K562 (cell line): ENCODE results near the gene PRRC2A. TPM values are rescaled to one million over a fixed set of nuclear protein-coding genes. Genes with fewer than 3 reads are reported as not detected.

Source experiments
- FOXK1 ChIP-seq: sonication (generic); formaldehyde crosslinking; IDR thresholded peaks from 2 replicates; pipeline ENCODE4 v1.8.0; 2022; ENCODE audit warnings: missing genetic modification reagents, mild to moderate bottlenecking, borderline replicate concordance
- GATAD2B ChIP-seq: fragments of 450-650 bp; IDR thresholded peaks from 2 replicates; pipeline ENCODE4 v1.6.1; 2017; ENCODE audit warnings: mild to moderate bottlenecking, borderline replicate concordance
- ID3 ChIP-seq, 2 experiments: fragments of 250-450 bp in 1 of 2; fragments of 450-650 bp in 1 of 2; sonication (Bioruptor Pico) in 1 of 2; IDR thresholded peaks; 2 replicates each; pipeline versions ENCODE4 v1.6.1 to v1.8.0; 2016 to 2021; ENCODE audit warnings: mild to moderate bottlenecking in 2 of 2, moderate library complexity in 2 of 2, missing compliant biosample characterization in 1 of 2, missing genetic modification characterization in 1 of 2
- ILF3 ChIP-seq: fragments of 450-650 bp; IDR thresholded peaks from 2 replicates; pipeline ENCODE4 v1.6.1; 2018; ENCODE audit warnings: antibody characterized with exemption, mild to moderate bottlenecking, moderate library complexity, borderline replicate concordance
- KAT2B ChIP-seq: IDR thresholded peaks from one replicate; pipeline ENCODE4 v1.6.1; 2012; ENCODE audit warnings: low read depth, mild to moderate bottlenecking, control low read depth, inconsistent platforms, low read length, moderate library complexity
- MCM3 ChIP-seq: fragments of 450-650 bp; IDR thresholded peaks from 2 replicates; pipeline ENCODE4 v1.6.1; 2016
- NCOA6 ChIP-seq: fragments of 450-650 bp; IDR thresholded peaks from 2 replicates; pipeline ENCODE4 v1.6.1; 2017; ENCODE audit warnings: mild to moderate bottlenecking
- NFRKB ChIP-seq: fragments of 450-650 bp; IDR thresholded peaks from 2 replicates; pipeline ENCODE4 v1.6.1; 2016; ENCODE audit warnings: low read depth
- NR2C1 ChIP-seq, 2 experiments: fragments of 450-650 bp; IDR thresholded peaks; 2 replicates each; pipeline ENCODE4 v1.6.1; 2017; ENCODE audit warnings: mild to moderate bottlenecking in 2 of 2, antibody characterized with exemption in 1 of 2, inconsistent platforms in 1 of 2, missing compliant biosample characterization in 1 of 2, missing genetic modification characterization in 1 of 2
- SPI1 ChIP-seq: IDR thresholded peaks from 2 replicates; pipeline ENCODE4 v1.6.1; 2011; ENCODE audit warnings: low read depth, low read length, control low read depth, borderline replicate concordance
- THRAP3 ChIP-seq: fragments of 450-650 bp; IDR thresholded peaks from 2 replicates; pipeline ENCODE4 v1.6.1; 2016; ENCODE audit warnings: mild to moderate bottlenecking, inconsistent platforms, borderline replicate concordance
- ZNF354B ChIP-seq: fragments of 250-450 bp; sonication (Bioruptor Pico); IDR thresholded peaks from 2 replicates; pipeline ENCODE4 v1.4.0; 2020
- ZNF395 ChIP-seq: fragments of 200-800 bp; sonication (Bioruptor generic); IDR thresholded peaks from 2 replicates; pipeline ENCODE4 v1.6.1; 2017; ENCODE audit warnings: missing genetic modification characterization, missing compliant biosample characterization
- polyA plus RNA-seq, 8 experiments: library from polyadenylated mRNA; depleted of rRNA in 4 of 8; stranded (reverse) in 5 of 8; unstranded in 3 of 8; fragments of >200 nt; fragmentation: Nextera tagmentation in 2 of 8; fragmentation: Illumina TruSeq in 1 of 8; extraction: Ambion mirVana in 2 of 8; extraction: Trizol in 1 of 8; gene quantifications; 2 replicates each; pipeline versions ENCODE4 v1.2.1 to v1.2.3, GENCODE V29; 2011 to 2014; ENCODE audit warnings: inconsistent platforms in 1 of 8, missing spikeins in 1 of 8
- total RNA-seq, 7 experiments: library from RNA; depleted of rRNA in 6 of 7; stranded (reverse); fragments of >200 nt in 6 of 7; fragmentation: Illumina TruSeq in 2 of 7; extraction: Trizol in 2 of 7; gene quantifications; 2 replicates each; pipeline versions ENCODE4 v1.2.1 to v1.2.3, GENCODE V29; 2011 to 2021; ENCODE audit warnings: low replicate concordance in 1 of 7
- TF ChIP-seq, protein P1 (sequence below): fragments of 150-350 bp; IDR thresholded peaks from 2 replicates; pipeline ENCODE4 v1.6.1; 2014; ENCODE audit warnings: low read depth, mild to moderate bottlenecking, low read length, borderline replicate concordance
- TF ChIP-seq, protein P2 (sequence below): sonication (generic); formaldehyde crosslinking; IDR thresholded peaks from 2 replicates; pipeline ENCODE4 v1.8.0; 2022; ENCODE audit warnings: missing genetic modification reagents, mild to moderate bottlenecking, borderline replicate concordance
- TF ChIP-seq, protein P3 (sequence below): fragments of 200-400 bp; formaldehyde crosslinking; IDR thresholded peaks from 2 replicates; pipeline ENCODE4 v1.6.1; 2017; ENCODE audit warnings: mild to moderate bottlenecking, low read depth, low read length, moderate library complexity

The PRRC2A gene
- total and polyA plus RNA-seq, 9 of the 15 experiments (the other 6 are each of a cell fraction or from before 2014, with no cell fraction given): 1.0 to 332 (median 63.0) TPM

GRCh38 chr6:31662124-31662723 is 41.7 kb downstream of the PRRC2A start (continued):
- TF ChIP-seq, protein P1, sequence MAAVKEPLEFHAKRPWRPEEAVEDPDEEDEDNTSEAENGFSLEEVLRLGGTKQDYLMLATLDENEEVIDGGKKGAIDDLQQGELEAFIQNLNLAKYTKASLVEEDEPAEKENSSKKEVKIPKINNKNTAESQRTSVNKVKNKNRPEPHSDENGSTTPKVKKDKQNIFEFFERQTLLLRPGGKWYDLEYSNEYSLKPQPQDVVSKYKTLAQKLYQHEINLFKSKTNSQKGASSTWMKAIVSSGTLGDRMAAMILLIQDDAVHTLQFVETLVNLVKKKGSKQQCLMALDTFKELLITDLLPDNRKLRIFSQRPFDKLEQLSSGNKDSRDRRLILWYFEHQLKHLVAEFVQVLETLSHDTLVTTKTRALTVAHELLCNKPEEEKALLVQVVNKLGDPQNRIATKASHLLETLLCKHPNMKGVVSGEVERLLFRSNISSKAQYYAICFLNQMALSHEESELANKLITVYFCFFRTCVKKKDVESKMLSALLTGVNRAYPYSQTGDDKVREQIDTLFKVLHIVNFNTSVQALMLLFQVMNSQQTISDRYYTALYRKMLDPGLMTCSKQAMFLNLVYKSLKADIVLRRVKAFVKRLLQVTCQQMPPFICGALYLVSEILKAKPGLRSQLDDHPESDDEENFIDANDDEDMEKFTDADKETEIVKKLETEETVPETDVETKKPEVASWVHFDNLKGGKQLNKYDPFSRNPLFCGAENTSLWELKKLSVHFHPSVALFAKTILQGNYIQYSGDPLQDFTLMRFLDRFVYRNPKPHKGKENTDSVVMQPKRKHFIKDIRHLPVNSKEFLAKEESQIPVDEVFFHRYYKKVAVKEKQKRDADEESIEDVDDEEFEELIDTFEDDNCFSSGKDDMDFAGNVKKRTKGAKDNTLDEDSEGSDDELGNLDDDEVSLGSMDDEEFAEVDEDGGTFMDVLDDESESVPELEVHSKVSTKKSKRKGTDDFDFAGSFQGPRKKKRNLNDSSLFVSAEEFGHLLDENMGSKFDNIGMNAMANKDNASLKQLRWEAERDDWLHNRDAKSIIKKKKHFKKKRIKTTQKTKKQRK: no peak
- TF ChIP-seq ILF3: no peak
- TF ChIP-seq KAT2B: no peak
- no peak for TF ChIP-seq ZNF395 (CRISPR knock-in tag)
- TF ChIP-seq ZNF354B: no peak
- TF ChIP-seq, protein P2, sequence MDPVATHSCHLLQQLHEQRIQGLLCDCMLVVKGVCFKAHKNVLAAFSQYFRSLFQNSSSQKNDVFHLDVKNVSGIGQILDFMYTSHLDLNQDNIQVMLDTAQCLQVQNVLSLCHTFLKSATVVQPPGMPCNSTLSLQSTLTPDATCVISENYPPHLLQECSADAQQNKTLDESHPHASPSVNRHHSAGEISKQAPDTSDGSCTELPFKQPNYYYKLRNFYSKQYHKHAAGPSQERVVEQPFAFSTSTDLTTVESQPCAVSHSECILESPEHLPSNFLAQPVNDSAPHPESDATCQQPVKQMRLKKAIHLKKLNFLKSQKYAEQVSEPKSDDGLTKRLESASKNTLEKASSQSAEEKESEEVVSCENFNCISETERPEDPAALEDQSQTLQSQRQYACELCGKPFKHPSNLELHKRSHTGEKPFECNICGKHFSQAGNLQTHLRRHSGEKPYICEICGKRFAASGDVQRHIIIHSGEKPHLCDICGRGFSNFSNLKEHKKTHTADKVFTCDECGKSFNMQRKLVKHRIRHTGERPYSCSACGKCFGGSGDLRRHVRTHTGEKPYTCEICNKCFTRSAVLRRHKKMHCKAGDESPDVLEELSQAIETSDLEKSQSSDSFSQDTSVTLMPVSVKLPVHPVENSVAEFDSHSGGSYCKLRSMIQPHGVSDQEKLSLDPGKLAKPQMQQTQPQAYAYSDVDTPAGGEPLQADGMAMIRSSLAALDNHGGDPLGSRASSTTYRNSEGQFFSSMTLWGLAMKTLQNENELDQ (CRISPR knock-in tag): no peak; the same call in 1 of the 2 replicates
- TF ChIP-seq, protein P3, sequence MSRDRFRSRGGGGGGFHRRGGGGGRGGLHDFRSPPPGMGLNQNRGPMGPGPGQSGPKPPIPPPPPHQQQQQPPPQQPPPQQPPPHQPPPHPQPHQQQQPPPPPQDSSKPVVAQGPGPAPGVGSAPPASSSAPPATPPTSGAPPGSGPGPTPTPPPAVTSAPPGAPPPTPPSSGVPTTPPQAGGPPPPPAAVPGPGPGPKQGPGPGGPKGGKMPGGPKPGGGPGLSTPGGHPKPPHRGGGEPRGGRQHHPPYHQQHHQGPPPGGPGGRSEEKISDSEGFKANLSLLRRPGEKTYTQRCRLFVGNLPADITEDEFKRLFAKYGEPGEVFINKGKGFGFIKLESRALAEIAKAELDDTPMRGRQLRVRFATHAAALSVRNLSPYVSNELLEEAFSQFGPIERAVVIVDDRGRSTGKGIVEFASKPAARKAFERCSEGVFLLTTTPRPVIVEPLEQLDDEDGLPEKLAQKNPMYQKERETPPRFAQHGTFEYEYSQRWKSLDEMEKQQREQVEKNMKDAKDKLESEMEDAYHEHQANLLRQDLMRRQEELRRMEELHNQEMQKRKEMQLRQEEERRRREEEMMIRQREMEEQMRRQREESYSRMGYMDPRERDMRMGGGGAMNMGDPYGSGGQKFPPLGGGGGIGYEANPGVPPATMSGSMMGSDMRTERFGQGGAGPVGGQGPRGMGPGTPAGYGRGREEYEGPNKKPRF: no peak
- no peak for TF ChIP-seq NFRKB
- no peak for TF ChIP-seq THRAP3
- peak; percentile 47; the same call in 1 of the 2 replicates for TF ChIP-seq SPI1
- 0 out of 2 replicates have a peak, but pooled peaks have one; percentile 10 for TF ChIP-seq FOXK1 (CRISPR knock-in tag)
- no peak for TF ChIP-seq NCOA6
- no peak for TF ChIP-seq MCM3
- no peak for TF ChIP-seq GATAD2B
- TF ChIP-seq NR2C1 (IDR thresholded peaks at IDR 0.05): no peak
- peak; percentile 55; the same call in 1 of the 2 replicates for TF ChIP-seq NR2C1 (tag; IDR thresholded peaks at IDR 0.05)
- TF ChIP-seq ID3 (CRISPR knock-in tag; IDR thresholded peaks at IDR 0.05): no peak
- 0 out of 2 replicates have a peak, but pooled peaks have one; percentile 37 for TF ChIP-seq ID3 (tag; IDR thresholded peaks at IDR 0.05)
